DOHH2 (cell line): ENCODE results near the gene PNPLA5.

Source experiments
- H3F3A ChIP-seq: fragments of 200-600 bp; sonication (generic), shearing (Covaris generic); 2 replicates; pipeline ENCODE4 v1.6.0; 2016; ENCODE audit warnings: antibody characterized with exemption, mild to moderate bottlenecking; ENCODE audit not compliant: control insufficient read depth, insufficient read depth
- H3K27ac ChIP-seq: fragments of 200-600 bp; sonication (generic); 2 replicates; pipeline ENCODE4 v1.5.1; 2014; ENCODE audit warnings: low read depth, mild to moderate bottlenecking, low read length, moderate library complexity
- H3K27me3 ChIP-seq: fragments of 200-600 bp; sonication (generic); 2 replicates; pipeline ENCODE4 v1.6.1; 2014; ENCODE audit warnings: mild to moderate bottlenecking, low read length, mixed read lengths; ENCODE audit not compliant: control insufficient read depth
- H3K36me3 ChIP-seq: fragments of 200-600 bp; sonication (generic); 2 replicates; pipeline ENCODE4 v1.6.1; 2014; ENCODE audit warnings: mild to moderate bottlenecking, low read length, moderate library complexity, mixed read lengths; ENCODE audit not compliant: control insufficient read depth
- H3K4me1 ChIP-seq: fragments of 200-600 bp; sonication (generic); 2 replicates; pipeline ENCODE4 v1.6.1; 2014; ENCODE audit warnings: mild to moderate bottlenecking, low read length, mixed read lengths; ENCODE audit not compliant: control insufficient read depth
- H3K4me2 ChIP-seq: fragments of 200-600 bp; sonication (generic); 2 replicates; pipeline ENCODE4 v1.6.0; 2014; ENCODE audit warnings: mild to moderate bottlenecking, low read length, moderate library complexity
- H3K4me3 ChIP-seq: fragments of 200-600 bp; sonication (generic); 2 replicates; pipeline ENCODE4 v1.5.1; 2014; ENCODE audit warnings: mild to moderate bottlenecking, low read length, mixed read lengths
- H3K79me2 ChIP-seq: fragments of 200-600 bp; sonication (generic); 2 replicates; pipeline ENCODE4 v1.6.1; 2014; ENCODE audit warnings: mild to moderate bottlenecking, low read length, mixed read lengths; ENCODE audit not compliant: control insufficient read depth
- H3K9me2 ChIP-seq: fragments of 200-600 bp; sonication (generic); replicated peaks from 2 replicates; pipeline ENCODE4 v1.6.1; 2014; ENCODE audit warnings: mild to moderate bottlenecking, low read length, mixed read lengths; ENCODE audit not compliant: control insufficient read depth
- H3K9me3 ChIP-seq: fragments of 200-600 bp; sonication (generic); 2 replicates; pipeline ENCODE4 v1.6.1; 2014; ENCODE audit warnings: antibody characterized with exemption, low read length, mixed read lengths; ENCODE audit not compliant: control insufficient read depth, insufficient read depth
- H4K20me1 ChIP-seq: fragments of 200-600 bp; sonication (generic); 2 replicates; pipeline ENCODE4 v1.6.0; 2014; ENCODE audit warnings: low read depth, mild to moderate bottlenecking, antibody characterized with exemption, low read length, moderate library complexity; ENCODE audit not compliant: control insufficient read depth, insufficient read depth
- CTCF ChIP-seq: fragments of 200-600 bp; sonication (generic); IDR thresholded peaks from one replicate; pipeline ENCODE4 v1.5.1; 2014; ENCODE audit warnings: antibody characterized with exemption, mild to moderate bottlenecking, low read depth, low read length; ENCODE audit not compliant: poor library complexity, severe bottlenecking
- EZH2phosphoT487 ChIP-seq: fragments of 200-600 bp; sonication (generic); IDR thresholded peaks from 2 replicates; pipeline ENCODE4 v1.6.1; 2017; ENCODE audit warnings: borderline replicate concordance, mild to moderate bottlenecking, antibody characterized with exemption, low read length, moderate library complexity, mixed read lengths

Gene PNPLA5

GRCh38 chr22:43855431-43855830 is 36.4 kb downstream of the PNPLA5 start:
- Histone ChIP-seq H3K9me3 (no peaks in the 10 kb centered on the region), H4K20me1 (no peaks in the 10 kb centered on the region), H3K4me2 (no peak overlapping the region), H3K27ac (no peak overlapping the region), H3K4me3 (no peak overlapping the region), H3K36me3 (no peaks in the 10 kb centered on the region), H3K4me1 (no peaks in the 10 kb centered on the region), H3K79me2 (no peaks in the 10 kb centered on the region), H3F3A (no peaks in the 10 kb centered on the region), H3K9me2 (no peaks in the 10 kb centered on the region), H3K27me3 (no peaks in the 10 kb centered on the region)
- TF ChIP-seq CTCF (no peak), EZH2phosphoT487 (no peak)

GRCh38 chr22:43854786-43855271 is 37.0 kb downstream of the PNPLA5 start:
- no peaks in the 10 kb centered on the region for H3K9me3 ChIP-seq
- no peaks in the 10 kb centered on the region for H3K4me1 ChIP-seq
- no peak for TF ChIP-seq CTCF
- TF ChIP-seq EZH2phosphoT487, result no peak
- H3K36me3 ChIP-seq, result no peaks in the 10 kb centered on the region
- H3K9me2 ChIP-seq, result no peaks in the 10 kb centered on the region
- no peaks in the 10 kb centered on the region for H4K20me1 ChIP-seq
- no peak overlapping the region for H3K4me3 ChIP-seq
- H3F3A ChIP-seq, result no peaks in the 10 kb centered on the region
- H3K4me2 ChIP-seq, result no peak overlapping the region
- no peak overlapping the region for H3K27ac ChIP-seq
- H3K79me2 ChIP-seq, result no peaks in the 10 kb centered on the region
- H3K27me3 ChIP-seq, result no peaks in the 10 kb centered on the region

- Histone ChIP-seq H3K9me2 (no peaks in the 10 kb centered on the region), H3F3A (no peaks in the 10 kb centered on the region), H3K79me2 (no peaks in the 10 kb centered on the region), H3K36me3 (no peaks in the 10 kb centered on the region), H3K4me1 (no peaks in the 10 kb centered on the region), H3K4me2 (no peak overlapping the region), H3K27me3 (no peaks in the 10 kb centered on the region), H4K20me1 (no peaks in the 10 kb centered on the region), H3K4me3 (no peak overlapping the region), H3K27ac (no peak overlapping the region), H3K9me3 (no peaks in the 10 kb centered on the region)
- no peak for TF ChIP-seq CTCF
- TF ChIP-seq EZH2phosphoT487, result no peak
These were observed 37.6 kb downstream of the PNPLA5 start for GRCh38 chr22:43854121-43854785.
